GM19025 (cell line): ENCODE results near the gene ZBP1.
"Not testable (repeated sequence)": the region's sequence is repeated elsewhere in the genome, so short reads cannot be mapped to it uniquely, and the experiment has no call there.

Experiments used
- ATAC-seq: cut with Tn5 transposase; IDR thresholded peaks from one replicate; pipeline ENCODE4 v1.9.1; 2021; ENCODE audit warnings: mild to moderate bottlenecking, low read depth, moderate library complexity; ENCODE audit not compliant: unreplicated experiment

Gene ZBP1

GRCh38 chr20:57647933-57648785, 27.9 kb upstream of the ZBP1 start:
- no peak for ATAC-seq

- ATAC-seq: no peak
These were observed 27.0 kb upstream of the ZBP1 start for GRCh38 chr20:57647006-57647932.

GRCh38 chr20:57638895-57639236, 18.6 kb upstream of the ZBP1 start:
- no peak for ATAC-seq

- no peak for ATAC-seq
These were observed 18.1 kb upstream of the ZBP1 start for GRCh38 chr20:57638173-57638894.

- ATAC-seq: no peak
These were observed 13.8 kb upstream of the ZBP1 start for GRCh38 chr20:57633945-57634491.

- no peak for ATAC-seq
These were observed 12.1 kb upstream of the ZBP1 start for GRCh38 chr20:57632286-57632685.

- no peak for ATAC-seq
These were observed 9.8 kb upstream of the ZBP1 start for GRCh38 chr20:57630061-57630460.

GRCh38 chr20:57629491-57629901, 9.3 kb upstream of the ZBP1 start:
- not testable (repeated sequence) for ATAC-seq

GRCh38 chr20:57628962-57629308, 8.7 kb upstream of the ZBP1 start:
- ATAC-seq: not testable (repeated sequence)

- no peak for ATAC-seq
These were observed 8.1 kb upstream of the ZBP1 start for GRCh38 chr20:57628047-57628961.

GRCh38 chr20:57627339-57627738, 7.1 kb upstream of the ZBP1 start:
- ATAC-seq: no peak

GRCh38 chr20:57625978-57626377, 5.8 kb upstream of the ZBP1 start:
- ATAC-seq: no peak

- no peak for ATAC-seq
These were observed 5.1 kb upstream of the ZBP1 start for GRCh38 chr20:57625181-57625958.

GRCh38 chr20:57624124-57624523, 3.9 kb upstream of the ZBP1 start:
- ATAC-seq: no peak

- ATAC-seq: no peak
These were observed 2.6 kb upstream of the ZBP1 start for GRCh38 chr20:57622579-57623381.

- no peak for ATAC-seq
These were observed 2.0 kb upstream of the ZBP1 start for GRCh38 chr20:57622201-57622570.

GRCh38 chr20:57621421-57622200, 1.4 kb upstream of the ZBP1 start:
- no peak for ATAC-seq
